Activated naive CD8-positive, alpha-beta T cell treated with anti-CD3 and anti-CD28 coated beads, Interleukin-2, amount 50 U/mL, for 24 hours (primary cell): Measurements from ENCODE around the gene CCDC180.
"Not testable (repeated sequence)": the region's sequence is repeated elsewhere in the genome, so short reads cannot be mapped to it uniquely, and the experiment has no call there.

ENCODE experiments used
- ATAC-seq: fragments of 150-1000 bp; cut with Tn5 transposase; one replicate; pipeline ENCODE4 v1.10.0; 2021
- DNase-seq: peaks from one replicate; pipeline ENCODE4 v3.0.0; 2021
- H3K27ac Mint-ChIP-seq: one replicate; pipeline ENCODE4 v1.8.0; 2021; ENCODE audit warnings: mild to moderate bottlenecking, mixed read lengths
- H3K27me3 Mint-ChIP-seq: one replicate; pipeline ENCODE4 v1.8.0; 2021; ENCODE audit warnings: mixed read lengths
- H3K36me3 Mint-ChIP-seq: one replicate; pipeline ENCODE4 v1.8.0; 2021; ENCODE audit warnings: low read depth, mixed read lengths
- H3K4me1 Mint-ChIP-seq: one replicate; pipeline ENCODE4 v1.8.0; 2021; ENCODE audit warnings: mixed read lengths
- H3K4me3 Mint-ChIP-seq: one replicate; pipeline ENCODE4 v1.8.0; 2021; ENCODE audit warnings: mild to moderate bottlenecking, moderate library complexity, mixed read lengths
- H3K9me3 Mint-ChIP-seq: one replicate; pipeline ENCODE4 v1.8.0; 2021; ENCODE audit warnings: mixed read lengths

CCDC180 gene

DNA sequence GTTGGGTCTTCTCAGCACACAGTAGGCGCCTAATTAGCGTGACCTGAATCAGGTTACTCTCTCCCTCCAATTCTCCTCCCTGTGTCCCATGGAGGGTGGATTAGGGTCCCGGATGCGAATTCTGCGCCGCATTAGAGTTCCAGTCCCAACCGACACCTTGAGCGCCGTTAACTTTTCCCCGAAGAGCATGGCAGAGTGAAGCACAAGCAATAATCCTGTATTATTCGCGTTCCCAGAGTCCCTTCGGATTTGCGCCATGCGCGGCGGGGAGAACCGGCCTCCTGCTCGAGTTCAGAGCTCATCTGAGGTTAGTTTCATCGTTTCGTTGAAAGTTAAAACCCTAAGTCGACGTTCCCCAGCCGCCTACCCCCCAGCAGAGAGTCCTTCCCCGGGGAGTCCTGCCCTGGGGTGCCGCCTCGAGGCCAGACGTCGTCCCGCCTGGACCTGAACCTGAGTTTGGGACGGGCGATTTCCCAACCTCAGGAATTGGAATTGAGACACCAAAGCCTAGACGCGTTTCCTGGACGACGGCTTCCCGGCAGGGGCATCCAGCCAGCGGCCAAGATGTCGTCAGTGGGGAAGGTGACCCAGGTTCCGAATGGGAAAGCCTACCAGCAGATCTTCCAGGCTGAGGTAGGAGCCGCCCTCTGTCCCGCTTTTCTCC, at the start of gene CCDC180:
TSS of gene CCDC180 (plus strand) at position 160 of the 664 bp plus-strand sequence. CDS start at position 565, 405 bp downstream.
- peaks cover 4% of the 10 kb centered on the region for H3K27me3 Mint-ChIP-seq
- DNase-seq (no peak), ATAC-seq (no peak)
- H3K36me3 Mint-ChIP-seq: peaks cover 3% of the 10 kb centered on the region
- no peak within 1 kb of the TSS for H3K4me3 Mint-ChIP-seq
- peaks cover 1% of the 10 kb centered on the region for H3K4me1 Mint-ChIP-seq
- H3K9me3 Mint-ChIP-seq: peaks cover 16% of the 10 kb centered on the region
- no peak within 1 kb of the TSS for H3K27ac Mint-ChIP-seq

DNA sequence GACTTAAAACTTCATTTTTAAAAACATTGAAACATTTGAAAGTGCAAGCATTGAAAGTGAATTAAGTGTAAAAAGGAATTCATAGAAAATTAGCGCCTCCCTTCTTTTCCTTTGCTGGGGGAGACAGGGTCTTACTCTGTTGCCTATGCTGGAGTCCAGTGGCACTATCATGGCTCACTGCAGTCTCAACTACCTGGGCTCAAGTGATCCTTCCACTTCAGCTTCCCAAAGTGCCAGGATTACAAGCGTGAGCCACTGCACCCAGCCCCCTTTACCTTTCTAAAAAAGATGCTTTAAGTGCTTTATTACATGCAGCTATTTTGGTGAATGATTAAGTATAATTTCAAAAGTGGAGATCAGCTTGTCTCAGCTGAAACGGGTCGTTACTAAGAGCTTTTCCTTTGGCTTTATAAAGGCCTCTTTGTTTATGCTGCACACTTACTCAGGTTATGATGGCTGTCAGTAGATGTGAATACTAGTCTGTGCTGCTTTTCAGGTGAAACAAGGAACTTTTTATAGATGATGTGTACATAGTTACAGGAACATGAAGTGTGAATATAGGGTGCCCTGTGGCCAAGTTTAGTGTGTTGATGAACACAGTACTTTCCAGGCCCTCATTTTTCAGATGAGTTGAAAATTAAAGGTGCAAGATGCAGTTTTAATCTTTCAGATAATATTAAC, 47.5 kb upstream of the CCDC180 start:
- not testable (repeated sequence) for H3K36me3 Mint-ChIP-seq, H3K4me1 Mint-ChIP-seq, ATAC-seq, DNase-seq, H3K27ac Mint-ChIP-seq, H3K9me3 Mint-ChIP-seq, H3K4me3 Mint-ChIP-seq, H3K27me3 Mint-ChIP-seq

DNA sequence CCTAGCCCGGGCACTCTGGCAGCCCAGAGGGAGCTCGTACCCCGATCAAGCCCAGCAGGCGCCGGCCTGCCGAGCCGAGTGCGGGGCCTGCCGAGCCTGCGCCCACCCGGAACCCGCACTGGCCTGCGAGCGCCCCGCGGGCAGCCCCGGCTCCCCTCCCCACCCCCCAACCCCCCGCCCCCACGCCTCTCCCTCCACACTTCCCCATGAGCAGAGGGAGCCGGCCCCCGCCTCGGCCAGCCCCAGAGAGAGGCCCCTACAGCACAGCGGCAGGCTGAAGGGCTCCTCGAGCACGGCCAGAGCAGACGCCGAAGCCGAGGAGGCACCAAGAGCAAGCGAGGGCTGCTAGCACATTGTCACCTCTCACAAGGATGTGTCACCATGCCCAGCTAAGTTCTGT, 36.2 kb upstream of the CCDC180 start:
- Mint-ChIP-seq H3K27me3 (no peaks in the 10 kb centered on the region), H3K4me1 (no peaks in the 10 kb centered on the region), H3K9me3 (no peaks in the 10 kb centered on the region), H3K27ac (no peak overlapping the region), H3K4me3 (no peak overlapping the region), H3K36me3 (no peaks in the 10 kb centered on the region)
- DNase-seq: no peak
- no peak for ATAC-seq

DNA sequence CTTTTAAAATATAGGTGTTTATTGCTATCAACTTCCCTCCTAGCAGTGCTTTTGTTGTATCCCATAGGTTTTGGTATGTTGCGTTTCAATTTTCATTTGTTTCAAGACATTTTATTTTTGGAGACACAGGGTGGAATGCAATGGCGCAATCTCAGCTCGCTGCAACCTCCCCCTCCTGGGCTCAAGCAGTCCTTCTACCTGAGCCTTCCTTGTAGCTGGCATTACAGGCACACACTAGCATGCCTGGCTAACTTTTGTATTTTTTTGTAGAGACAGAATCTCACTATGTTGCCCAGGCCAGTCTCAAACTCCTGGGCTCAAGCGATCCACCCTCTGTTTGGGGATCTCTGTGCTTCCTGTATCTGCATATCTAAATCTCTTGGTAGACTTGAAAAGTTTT, 35.4 kb upstream of the CCDC180 start:
- no peaks in the 10 kb centered on the region for H3K9me3 Mint-ChIP-seq
- DNase-seq (no peak), ATAC-seq (no peak)
- no peak overlapping the region for H3K4me3 Mint-ChIP-seq
- H3K27ac Mint-ChIP-seq: no peak overlapping the region
- H3K36me3 Mint-ChIP-seq: no peaks in the 10 kb centered on the region
- H3K27me3 Mint-ChIP-seq: no peaks in the 10 kb centered on the region
- no peaks in the 10 kb centered on the region for H3K4me1 Mint-ChIP-seq

DNA sequence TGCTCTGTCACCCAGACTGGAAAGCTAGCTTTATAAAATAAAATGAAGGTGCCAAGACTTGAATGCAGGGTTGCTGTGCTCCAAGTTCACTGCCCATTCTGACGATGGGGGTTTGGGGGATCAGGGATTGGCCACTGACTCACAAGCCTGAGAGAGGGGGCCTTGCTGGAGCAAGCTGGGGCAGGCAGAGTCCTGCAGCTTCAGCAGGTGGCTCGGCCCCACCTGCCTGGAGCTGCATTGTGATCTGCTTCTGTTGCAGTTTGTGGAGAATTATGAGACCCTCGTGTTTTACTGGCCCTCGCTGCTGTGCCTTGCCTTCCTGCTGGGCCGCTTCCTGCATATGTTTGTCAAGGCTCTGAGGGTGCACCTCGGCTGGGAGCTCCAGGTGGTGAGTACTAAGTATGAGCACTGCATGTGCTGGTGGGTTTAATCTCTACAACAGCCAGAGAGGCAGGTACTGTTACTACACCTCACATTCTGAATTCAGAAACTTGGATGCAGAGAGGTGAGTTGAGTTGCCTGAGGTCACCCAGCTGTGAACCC, 31.1 kb upstream of the CCDC180 start:
- ATAC-seq (no peak), DNase-seq (no peak)
- H3K27ac Mint-ChIP-seq: no peak overlapping the region
- no peaks in the 10 kb centered on the region for H3K4me1 Mint-ChIP-seq
- no peaks in the 10 kb centered on the region for H3K27me3 Mint-ChIP-seq
- H3K36me3 Mint-ChIP-seq: peaks cover 27% of the 10 kb centered on the region
- H3K9me3 Mint-ChIP-seq: no peaks in the 10 kb centered on the region
- no peak overlapping the region for H3K4me3 Mint-ChIP-seq

DNA sequence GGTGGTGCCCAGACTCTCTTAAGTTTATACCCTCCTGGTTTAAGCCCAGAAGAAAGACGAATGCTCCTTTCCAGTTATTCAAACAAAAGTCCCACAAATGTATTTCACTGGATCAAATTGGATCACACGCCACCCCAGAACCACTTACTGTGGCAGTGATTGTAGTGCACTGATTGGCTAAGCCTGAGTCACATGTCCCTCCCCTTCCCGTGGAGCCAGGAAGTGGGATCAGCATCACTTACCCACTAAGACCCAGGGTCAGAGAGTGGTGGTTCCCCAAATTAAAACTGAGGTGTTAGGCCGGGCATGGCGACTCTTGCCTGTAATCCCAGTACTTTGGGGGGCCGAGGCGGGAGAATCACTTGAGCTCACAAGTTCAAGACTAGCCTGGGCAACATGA, 29.5 kb upstream of the CCDC180 start:
- DNase-seq: no peak
- no peaks in the 10 kb centered on the region for H3K4me1 Mint-ChIP-seq
- H3K4me3 Mint-ChIP-seq: no peak overlapping the region
- H3K27ac Mint-ChIP-seq: no peak overlapping the region
- H3K36me3 Mint-ChIP-seq: peaks cover 41% of the 10 kb centered on the region
- no peaks in the 10 kb centered on the region for H3K27me3 Mint-ChIP-seq
- no peaks in the 10 kb centered on the region for H3K9me3 Mint-ChIP-seq
- no peak for ATAC-seq

DNA sequence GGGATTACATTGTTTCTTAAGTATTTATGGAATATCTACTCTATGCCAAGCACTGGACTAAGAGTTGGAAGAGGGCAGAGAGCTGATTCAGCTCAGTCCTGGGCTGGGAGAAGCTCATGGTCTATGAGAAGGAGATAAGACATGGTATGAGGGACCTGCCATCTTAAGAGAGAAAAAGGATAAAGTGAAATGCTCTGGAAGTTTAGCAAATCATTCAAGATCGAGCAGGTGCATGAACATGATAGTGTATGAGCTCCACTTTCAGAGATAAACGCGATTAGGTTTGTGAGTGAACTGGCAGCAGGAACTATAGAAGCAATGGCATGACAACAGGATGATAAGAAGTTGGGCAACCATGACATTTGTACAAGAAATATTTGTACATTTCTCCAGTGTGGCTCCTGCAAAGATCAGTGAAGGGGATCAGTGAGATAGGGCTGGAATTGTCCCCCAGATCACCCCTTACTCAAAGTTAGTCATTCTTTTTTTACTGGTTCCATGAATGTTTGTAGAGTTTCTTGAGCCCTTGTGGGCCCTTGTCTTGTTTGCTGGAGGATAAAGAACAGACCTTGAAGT, 26.6 kb upstream of the CCDC180 start:
- ATAC-seq: no peak
- H3K9me3 Mint-ChIP-seq: peaks cover 5% of the 10 kb centered on the region

DNA sequence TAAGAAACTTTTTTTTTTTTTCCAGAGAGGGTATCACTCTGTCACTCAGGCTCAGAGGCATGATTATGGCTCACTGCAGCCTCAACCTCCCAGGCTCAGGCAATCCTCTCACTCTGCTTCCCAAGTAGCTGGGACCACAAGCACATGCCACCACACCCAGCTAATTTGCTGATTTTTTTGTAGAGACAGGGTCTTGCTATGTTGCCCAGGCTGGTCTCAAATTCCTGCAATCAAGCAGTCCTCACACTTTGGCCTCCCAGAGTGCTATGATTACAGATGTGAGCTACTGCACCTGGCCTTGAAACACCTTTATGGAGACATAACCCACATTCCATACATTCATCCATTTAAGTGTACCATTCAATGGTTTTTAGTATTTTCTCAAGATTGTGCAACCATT, 23.7 kb upstream of the CCDC180 start:
- no peaks in the 10 kb centered on the region for H3K27me3 Mint-ChIP-seq
- DNase-seq (no peak), ATAC-seq (no peak)
- H3K4me1 Mint-ChIP-seq: no peaks in the 10 kb centered on the region
- no peak overlapping the region for H3K27ac Mint-ChIP-seq
- peaks cover 65% of the 10 kb centered on the region for H3K36me3 Mint-ChIP-seq
- H3K9me3 Mint-ChIP-seq: peaks cover 10% of the 10 kb centered on the region
- H3K4me3 Mint-ChIP-seq: no peak overlapping the region

More for the DNA sequence above, 26.6 kb upstream of the CCDC180 start:
- no peaks in the 10 kb centered on the region for H3K27me3 Mint-ChIP-seq
- peaks cover 60% of the 10 kb centered on the region for H3K36me3 Mint-ChIP-seq
- no peak overlapping the region for H3K27ac Mint-ChIP-seq
- H3K4me3 Mint-ChIP-seq: no peak overlapping the region
- H3K4me1 Mint-ChIP-seq: no peaks in the 10 kb centered on the region
- no peak for DNase-seq

DNA sequence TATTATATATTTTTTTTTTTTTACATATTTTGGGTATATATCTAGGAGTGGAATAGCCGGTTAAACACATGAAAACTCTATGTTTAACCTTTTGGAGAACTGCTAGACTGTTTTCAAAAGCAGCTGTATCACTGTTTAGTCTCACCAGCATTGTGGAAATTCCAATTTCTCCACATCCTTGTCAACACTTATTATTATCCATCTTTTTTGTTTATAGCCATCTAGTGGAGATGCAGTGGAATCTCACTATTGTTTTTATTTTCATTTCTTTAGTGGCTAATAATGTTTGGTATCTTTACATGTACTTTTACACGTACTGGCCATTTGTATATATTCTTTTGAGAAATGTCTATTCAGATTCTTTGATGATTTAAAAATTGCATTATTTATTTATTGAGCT, 22.7 kb upstream of the CCDC180 start:
- no peaks in the 10 kb centered on the region for H3K4me1 Mint-ChIP-seq

DNA sequence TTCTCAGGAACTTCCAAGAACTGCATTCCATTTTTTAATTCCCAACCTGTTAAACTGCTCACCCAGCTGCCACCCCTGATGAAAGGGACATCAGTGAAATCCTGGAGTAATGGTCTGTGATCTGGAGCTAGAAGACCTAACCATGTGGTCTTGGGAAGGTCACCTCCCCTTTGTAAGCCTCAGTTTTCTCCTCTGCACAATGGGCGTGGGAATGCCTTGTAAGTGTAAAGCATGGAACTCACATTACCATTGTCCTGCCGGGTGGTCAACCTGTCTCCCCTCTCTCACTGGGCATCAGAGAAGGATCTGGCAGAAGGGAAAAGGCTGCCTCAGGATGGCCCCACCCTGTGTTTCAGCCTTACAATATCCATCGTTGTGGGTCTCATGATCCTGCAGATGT, 15.3 kb upstream of the CCDC180 start:
- DNase-seq: no peak
- ATAC-seq: no peak
- Mint-ChIP-seq H3K27me3 (no peaks in the 10 kb centered on the region), H3K4me1 (no peaks in the 10 kb centered on the region), H3K9me3 (peaks cover 12% of the 10 kb centered on the region), H3K4me3 (no peak overlapping the region), H3K36me3 (peaks cover 28% of the 10 kb centered on the region), H3K27ac (no peak overlapping the region)

More for the DNA sequence above, 22.7 kb upstream of the CCDC180 start:
- ATAC-seq: no peak
- H3K9me3 Mint-ChIP-seq: peaks cover 10% of the 10 kb centered on the region
- H3K36me3 Mint-ChIP-seq: peaks cover 63% of the 10 kb centered on the region
- H3K27me3 Mint-ChIP-seq: no peaks in the 10 kb centered on the region
- no peak for DNase-seq
- H3K27ac Mint-ChIP-seq: no peak overlapping the region
- no peak overlapping the region for H3K4me3 Mint-ChIP-seq

DNA sequence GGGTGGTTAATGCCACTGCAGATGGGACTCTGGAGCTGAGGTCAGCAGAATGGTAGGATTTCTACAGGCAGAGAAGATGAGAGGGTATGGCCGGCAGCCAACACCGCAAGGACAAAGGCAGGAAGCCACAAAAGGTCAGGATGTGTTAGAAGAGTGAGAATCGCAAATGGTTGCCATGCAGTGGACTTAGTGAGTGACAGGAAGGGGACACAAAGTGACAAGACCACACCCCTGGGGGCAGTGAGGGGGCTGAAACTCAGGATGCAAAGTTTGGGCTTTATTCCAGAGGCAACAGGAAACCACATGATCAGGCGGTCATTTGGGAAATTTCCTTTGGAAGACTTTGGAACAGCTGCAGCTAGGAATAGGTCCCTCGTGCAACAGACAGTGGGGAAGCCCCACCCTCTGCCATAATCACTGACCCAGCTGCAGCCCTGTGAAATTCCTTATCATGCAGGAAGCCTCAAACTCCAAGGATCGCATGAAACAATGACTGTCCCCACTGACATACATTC, 14.2 kb upstream of the CCDC180 start:
- H3K27ac Mint-ChIP-seq: no peak overlapping the region
- peaks cover 21% of the 10 kb centered on the region for H3K9me3 Mint-ChIP-seq
- no peak overlapping the region for H3K4me3 Mint-ChIP-seq
- DNase-seq (no peak), ATAC-seq (no peak)
- H3K36me3 Mint-ChIP-seq: peaks cover 27% of the 10 kb centered on the region
- H3K4me1 Mint-ChIP-seq: no peaks in the 10 kb centered on the region
- no peaks in the 10 kb centered on the region for H3K27me3 Mint-ChIP-seq

DNA sequence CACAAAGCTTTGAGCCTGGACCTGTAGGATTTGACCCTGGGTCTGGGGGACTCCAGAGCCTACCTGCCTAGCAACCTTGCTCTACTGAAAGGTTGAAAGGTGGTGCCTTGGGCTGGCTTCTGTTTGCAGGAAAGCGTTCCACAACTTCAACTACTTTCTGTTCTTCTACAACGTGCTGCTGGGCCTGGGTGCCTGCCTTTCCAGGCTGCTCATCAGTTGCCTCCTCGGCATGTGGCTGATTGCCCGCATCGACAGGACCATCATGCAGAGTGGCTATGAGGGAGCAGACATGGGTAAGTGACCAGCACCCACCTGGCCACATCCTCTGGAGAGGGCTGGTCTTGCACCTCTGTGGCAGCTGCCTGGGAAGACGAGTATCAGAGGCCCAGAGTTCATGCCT, 13.6 kb upstream of the CCDC180 start:
- Mint-ChIP-seq H3K27ac (no peak overlapping the region), H3K36me3 (peaks cover 25% of the 10 kb centered on the region), H3K4me1 (no peaks in the 10 kb centered on the region), H3K9me3 (peaks cover 26% of the 10 kb centered on the region), H3K27me3 (no peaks in the 10 kb centered on the region), H3K4me3 (no peak overlapping the region)
- DNase-seq: no peak
- no peak for ATAC-seq

DNA sequence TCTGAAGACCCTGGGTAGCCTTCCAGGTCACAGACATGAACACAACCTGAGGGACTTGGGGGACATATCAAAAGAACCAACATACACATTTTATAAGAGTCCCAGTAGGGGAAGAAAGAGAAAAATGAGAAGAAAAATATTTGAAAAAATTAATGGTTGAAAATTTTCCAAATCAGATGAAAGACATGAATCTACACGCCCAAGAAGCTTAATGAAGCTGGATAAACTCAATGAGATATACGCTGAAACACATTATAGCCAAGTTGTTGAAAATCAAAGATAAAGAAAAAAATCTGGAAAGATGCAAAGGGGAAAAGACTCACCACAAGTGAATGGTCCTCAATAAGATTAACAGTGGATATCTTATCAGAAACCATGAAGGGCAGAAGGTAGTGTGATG, 9.6 kb upstream of the CCDC180 start:
- DNase-seq (no peak), ATAC-seq (no peak)
- Mint-ChIP-seq H3K4me3 (no peak overlapping the region), H3K4me1 (peaks cover 4% of the 10 kb centered on the region), H3K27me3 (no peaks in the 10 kb centered on the region), H3K27ac (no peak overlapping the region), H3K9me3 (peaks cover 40% of the 10 kb centered on the region), H3K36me3 (peaks cover 25% of the 10 kb centered on the region)

DNA sequence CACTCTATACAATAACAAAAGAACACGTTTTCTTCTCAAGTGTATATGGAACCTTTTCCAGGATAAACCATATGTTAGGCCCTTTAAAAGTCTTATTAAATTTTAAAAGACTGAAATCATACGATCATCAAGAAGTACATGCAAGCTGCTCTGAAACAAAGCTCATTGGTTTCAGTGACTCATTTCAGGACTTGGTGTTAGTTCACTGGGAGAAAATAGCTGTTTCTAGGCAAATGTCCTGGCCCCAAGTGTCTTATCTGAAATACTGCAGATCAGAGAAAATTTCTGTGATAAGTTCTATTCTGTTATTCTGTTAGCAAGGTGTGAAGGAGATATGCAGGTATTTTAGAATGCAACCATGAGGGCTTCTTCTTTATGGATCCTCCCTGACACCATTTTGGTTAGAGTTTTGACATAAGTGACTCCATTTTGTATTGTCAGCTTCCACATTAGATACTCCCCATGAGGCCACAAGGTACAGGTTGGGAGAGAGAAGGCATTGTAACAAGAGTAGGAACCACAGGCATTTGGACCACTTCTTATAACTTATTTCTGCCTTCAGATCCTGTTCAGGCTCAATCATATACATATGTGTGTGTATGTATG, 7.5 kb upstream of the CCDC180 start:
- ATAC-seq: no peak
- Mint-ChIP-seq H3K9me3 (peaks cover 51% of the 10 kb centered on the region), H3K27ac (no peak overlapping the region), H3K36me3 (peaks cover 20% of the 10 kb centered on the region), H3K27me3 (no peaks in the 10 kb centered on the region), H3K4me1 (peaks cover 4% of the 10 kb centered on the region), H3K4me3 (no peak overlapping the region)
- DNase-seq: no peak
